Gastroesophageal sphincter (tissue), 4 donors: ENCODE results near the gene RTL9. TPM values are rescaled to one million over a fixed set of nuclear protein-coding genes. Genes with fewer than 3 reads are reported as not detected.

Source experiments
- ATAC-seq: fragments of 150-250 bp; one replicate; pipeline ENCODE4 v1.9.1; 2016; ENCODE audit warnings: mild to moderate bottlenecking, moderate library complexity
- H3K27ac ChIP-seq, 4 donors: fragments of 200-600 bp; sonication (generic) in 3 of 4; 1 replicate in 3 of 4; 2 replicates in 1 of 4; pipeline ENCODE4 v1.5.1; 2016 to 2019
- H3K27me3 ChIP-seq: fragments of 200-600 bp; sonication (generic); one replicate; pipeline ENCODE4 v1.5.1; 2019
- H3K36me3 ChIP-seq, 2 donors: fragments of 200-600 bp; sonication (generic); one replicate each; pipeline ENCODE4 v1.5.1; 2019; ENCODE audit warnings: control low read depth in 1 of 2
- H3K4me1 ChIP-seq, 3 donors: fragments of 200-600 bp; sonication (generic); 1 replicate in 2 of 3; 2 replicates in 1 of 3; pipeline ENCODE4 v1.5.1; 2016 to 2019; ENCODE audit warnings: control low read depth in 2 of 3
- H3K4me3 ChIP-seq, 2 donors: fragments of 200-600 bp; sonication (generic); one replicate each; pipeline ENCODE4 v1.5.1; 2019; ENCODE audit warnings: mild to moderate bottlenecking in 1 of 2, moderate library complexity in 1 of 2
- H3K9me3 ChIP-seq, 3 donors: fragments of 200-600 bp; sonication (generic); one replicate each; pipeline ENCODE4 v1.5.1; 2017 to 2019; ENCODE audit warnings: control low read depth in 2 of 3
- EP300 ChIP-seq: sonication (generic); formaldehyde crosslinking; IDR thresholded peaks from one replicate; pipeline ENCODE4 v1.6.1; 2017; ENCODE audit warnings: antibody characterized with exemption, mild to moderate bottlenecking
- POLR2A ChIP-seq, 2 donors: fragments of 450-650 bp; IDR thresholded peaks; one replicate each; pipeline ENCODE4 v1.6.1; 2017; ENCODE audit warnings: antibody characterized with exemption in 2 of 2, mild to moderate bottlenecking in 2 of 2, moderate library complexity in 1 of 2
- POLR2AphosphoS5 ChIP-seq: sonication (generic); formaldehyde crosslinking; IDR thresholded peaks from one replicate; pipeline ENCODE4 v1.6.1; 2017; ENCODE audit warnings: antibody characterized with exemption
- WGBS, 2 donors: methylation state at CpG; one replicate each; pipeline ENCODE4 v1.1.5; 2018; ENCODE audit warnings: low coverage in 1 of 2; 5-methylcytosine and 5-hydroxymethylcytosine counted together
- total RNA-seq, 4 donors: library from RNA; depleted of rRNA; stranded (reverse); fragments of >200 nt; gene quantifications; one replicate each; pipeline ENCODE4 v1.1.0, GENCODE V29; 2016
- TF ChIP-seq, protein P1 (sequence below), 4 experiments: fragments of 200-600 bp in 2 of 4; fragments of 450-650 bp in 2 of 4; sonication (generic) in 1 of 4; IDR thresholded peaks; one replicate each; pipeline ENCODE4 v1.5.1; 2017 to 2019; ENCODE audit warnings: antibody characterized with exemption in 4 of 4, mild to moderate bottlenecking in 2 of 4, moderate library complexity in 2 of 4

RTL9 gene
- under 1 TPM in 2 of 4 donors, not detected in 2; under 0.01 to 0.07 TPM for total RNA-seq

DNA sequence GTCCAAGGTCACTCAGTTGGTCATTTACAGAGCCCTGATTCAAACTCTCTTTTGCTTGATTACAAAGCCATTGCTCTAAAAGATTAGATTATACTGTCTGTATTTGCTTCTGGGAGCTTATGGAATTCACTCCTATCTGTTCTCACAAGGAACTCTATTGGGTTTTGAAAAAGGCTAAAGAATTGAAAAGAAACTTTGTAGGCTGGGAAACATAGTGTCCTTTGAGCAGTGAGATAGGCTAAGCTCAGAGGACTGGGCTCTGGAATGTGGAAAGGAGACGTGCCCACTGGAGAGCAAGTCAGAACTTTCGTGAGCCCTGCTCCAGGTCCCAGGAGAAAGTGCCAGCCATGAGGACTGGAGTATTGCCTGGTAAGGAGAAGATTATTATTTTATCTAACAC is at the start of gene RTL9:
TSS of gene RTL9 (plus strand) at position 301 of the 400 bp plus-strand sequence. CDS start 91,770 bp downstream, outside the sequence.
- ATAC-seq, result no peak
- H3K4me1 ChIP-seq, result no peaks in the 10 kb centered on the region
- no peak within 1 kb of the TSS for H3K4me3 ChIP-seq
- TF ChIP-seq POLR2A (IDR thresholded peaks at IDR 0.05) (no peak), EP300 (no peak), POLR2AphosphoS5 (no peak)
- TF ChIP-seq, protein P1, sequence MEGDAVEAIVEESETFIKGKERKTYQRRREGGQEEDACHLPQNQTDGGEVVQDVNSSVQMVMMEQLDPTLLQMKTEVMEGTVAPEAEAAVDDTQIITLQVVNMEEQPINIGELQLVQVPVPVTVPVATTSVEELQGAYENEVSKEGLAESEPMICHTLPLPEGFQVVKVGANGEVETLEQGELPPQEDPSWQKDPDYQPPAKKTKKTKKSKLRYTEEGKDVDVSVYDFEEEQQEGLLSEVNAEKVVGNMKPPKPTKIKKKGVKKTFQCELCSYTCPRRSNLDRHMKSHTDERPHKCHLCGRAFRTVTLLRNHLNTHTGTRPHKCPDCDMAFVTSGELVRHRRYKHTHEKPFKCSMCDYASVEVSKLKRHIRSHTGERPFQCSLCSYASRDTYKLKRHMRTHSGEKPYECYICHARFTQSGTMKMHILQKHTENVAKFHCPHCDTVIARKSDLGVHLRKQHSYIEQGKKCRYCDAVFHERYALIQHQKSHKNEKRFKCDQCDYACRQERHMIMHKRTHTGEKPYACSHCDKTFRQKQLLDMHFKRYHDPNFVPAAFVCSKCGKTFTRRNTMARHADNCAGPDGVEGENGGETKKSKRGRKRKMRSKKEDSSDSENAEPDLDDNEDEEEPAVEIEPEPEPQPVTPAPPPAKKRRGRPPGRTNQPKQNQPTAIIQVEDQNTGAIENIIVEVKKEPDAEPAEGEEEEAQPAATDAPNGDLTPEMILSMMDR (IDR thresholded peaks at IDR 0.05), result no peak
- H3K9me3 ChIP-seq, result no peaks in the 10 kb centered on the region
- H3K27ac ChIP-seq, result no peak within 1 kb of the TSS
- no peaks in the 10 kb centered on the region for H3K36me3 ChIP-seq
- WGBS, 2 donors, result 63 to 90% methylated on average over 1 to 2 of the region's 2 CpGs
- no peaks in the 10 kb centered on the region for H3K27me3 ChIP-seq

DNA sequence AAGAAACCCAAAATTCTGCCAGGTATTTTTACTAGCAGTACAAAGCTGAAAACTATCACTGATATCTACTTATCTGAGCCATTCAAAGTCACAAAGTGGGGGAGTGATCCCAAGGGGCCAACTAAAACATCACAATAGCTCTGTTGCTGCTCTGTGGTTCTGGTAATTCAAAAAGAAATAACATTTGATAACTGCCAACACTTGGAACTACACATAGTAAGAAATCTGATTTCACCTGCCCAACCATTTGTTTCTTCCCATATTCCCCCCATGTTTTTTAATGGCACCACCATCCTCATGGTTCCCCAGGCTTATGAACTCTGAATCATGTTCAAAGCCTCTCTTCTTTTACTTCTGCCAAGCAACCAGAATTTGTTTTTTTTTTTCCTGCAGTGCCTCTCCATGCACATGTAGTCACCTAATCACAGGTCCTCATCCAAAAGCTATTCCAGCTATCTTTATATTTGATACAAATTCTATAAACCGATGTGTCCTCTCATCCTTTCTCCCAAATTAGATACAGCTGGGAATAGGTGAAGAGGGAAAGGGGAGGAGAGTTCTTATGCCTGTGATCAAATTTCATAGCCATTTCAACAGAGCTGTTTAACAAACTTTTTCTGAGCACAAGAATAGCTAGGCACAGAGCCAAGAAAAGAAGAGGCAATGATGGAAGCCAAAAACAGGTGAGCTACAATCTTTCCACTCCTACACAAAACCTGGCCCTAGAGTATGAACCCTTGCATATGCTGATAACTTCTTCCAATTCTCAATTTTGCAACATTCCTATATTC is 48.5 kb upstream of the RTL9 start:
- no peak for ATAC-seq
- no peaks in the 10 kb centered on the region for H3K4me1 ChIP-seq
- WGBS, 2 donors, result 50 to 57% methylated on average over 1 of the region's 1 CpG
- H3K27me3 ChIP-seq, result no peaks in the 10 kb centered on the region
- H3K9me3 ChIP-seq, result no peaks in the 10 kb centered on the region
- H3K4me3 ChIP-seq, result no peak overlapping the region
- TF ChIP-seq EP300 (no peak), POLR2AphosphoS5 (no peak), POLR2A (IDR thresholded peaks at IDR 0.05) (no peak)
- TF ChIP-seq, protein P1 (IDR thresholded peaks at IDR 0.05), result no peak
- no peak overlapping the region for H3K27ac ChIP-seq
- H3K36me3 ChIP-seq, result no peaks in the 10 kb centered on the region

DNA sequence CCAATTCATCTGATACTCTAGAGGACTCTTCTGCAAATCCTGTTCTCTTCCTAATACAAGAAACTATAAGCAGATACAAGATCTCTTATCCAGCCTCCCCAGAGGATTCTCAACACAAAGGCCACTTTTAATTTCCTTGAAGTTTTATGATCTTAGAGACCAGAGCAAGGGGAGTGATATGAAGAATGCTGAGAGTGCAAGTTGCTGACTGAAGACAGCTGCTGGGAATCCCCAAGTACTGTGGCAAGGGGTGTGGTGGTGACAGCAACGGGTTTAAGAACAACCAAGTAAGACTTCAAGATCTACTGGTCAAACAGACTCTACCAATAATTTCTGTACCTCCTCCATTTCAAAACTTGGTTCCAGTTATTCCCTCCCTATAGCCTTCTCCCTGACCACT is 47.8 kb upstream of the RTL9 start:
- TF ChIP-seq POLR2AphosphoS5 (no peak), EP300 (no peak), POLR2A (IDR thresholded peaks at IDR 0.05) (no peak)
- TF ChIP-seq, protein P1 (IDR thresholded peaks at IDR 0.05), result no peak
- Histone ChIP-seq H3K9me3 (no peaks in the 10 kb centered on the region), H3K4me3 (no peak overlapping the region), H3K27me3 (no peaks in the 10 kb centered on the region), H3K27ac (no peak overlapping the region), H3K4me1 (peaks cover 0 to under 1% (median 0%) of the 10 kb centered on the region in 3 donors), H3K36me3 (no peaks in the 10 kb centered on the region)
- no peak for ATAC-seq
- WGBS, 2 donors, result 20% methylated on average over 1 of the region's 1 CpG; no CpG with 5 or more reads in 1 of the 2 donors

DNA sequence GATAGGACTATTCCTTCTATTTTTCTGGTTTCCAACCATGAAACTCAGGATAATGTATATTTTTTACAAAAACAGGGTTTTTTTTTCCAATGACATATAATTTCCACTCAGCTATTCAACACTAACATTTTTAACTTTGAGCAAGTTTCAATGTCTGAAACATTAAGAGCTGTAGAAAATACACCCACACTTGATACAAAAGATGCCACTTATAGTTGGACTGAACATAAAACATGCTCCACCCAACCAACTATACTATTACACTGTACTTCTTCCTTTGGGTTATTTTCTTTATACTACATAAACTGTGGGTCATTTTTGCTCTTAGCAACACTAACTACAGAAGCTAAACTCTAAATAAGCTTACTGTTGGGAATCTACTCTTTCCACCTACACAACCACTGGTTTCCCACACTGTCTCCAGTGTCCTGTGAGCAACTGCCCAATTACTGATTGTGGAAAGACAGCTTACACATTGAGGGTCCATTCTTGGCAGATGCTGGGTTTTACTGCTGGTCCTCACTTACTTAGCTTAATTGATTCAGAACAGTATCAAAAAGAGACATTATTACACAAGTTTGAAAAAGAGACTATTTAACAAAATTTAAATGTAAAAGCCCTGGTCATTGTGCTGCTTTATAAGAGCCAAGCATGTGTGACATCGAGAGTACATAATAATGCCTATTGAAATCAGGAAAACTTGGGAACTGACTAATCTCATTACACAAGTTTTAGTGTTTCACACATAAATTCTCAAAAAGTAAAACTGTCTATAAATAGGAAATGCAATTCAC is 47.0 kb upstream of the RTL9 start:
- ATAC-seq, result no peak
- TF ChIP-seq POLR2AphosphoS5, result no peak
- no peak for TF ChIP-seq POLR2A (IDR thresholded peaks at IDR 0.05)
- TF ChIP-seq, protein P1 (IDR thresholded peaks at IDR 0.05), result no peak
- WGBS, 2 donors, result 92 to 100% methylated on average over 1 of the region's 1 CpG
- Histone ChIP-seq H3K27ac (no peak overlapping the region), H3K4me1 (peaks cover 0 to 6% (median 0%) of the 10 kb centered on the region in 3 donors), H3K9me3 (no peaks in the 10 kb centered on the region), H3K4me3 (no peak overlapping the region), H3K27me3 (no peaks in the 10 kb centered on the region), H3K36me3 (no peaks in the 10 kb centered on the region)
